NCI-H2029 (cell line): ENCODE data around the gene GRM4.
"Not testable (repeated sequence)": the region's sequence is repeated elsewhere in the genome, so short reads cannot be mapped to it uniquely, and the experiment has no call there.

Source experiments
- DNase-seq: peaks from one replicate; lab custom pipeline; 2025; lab: John Stamatoyannopoulos, UW

GRM4 gene

GRCh38 chr6:34146021-34146782 is at the start of gene GRM4:
Gene GRM4 (minus strand): TSS chr6:34146087. CDS start chr6:34133496, 12,591 bp downstream.
- no peak for DNase-seq

DNA sequence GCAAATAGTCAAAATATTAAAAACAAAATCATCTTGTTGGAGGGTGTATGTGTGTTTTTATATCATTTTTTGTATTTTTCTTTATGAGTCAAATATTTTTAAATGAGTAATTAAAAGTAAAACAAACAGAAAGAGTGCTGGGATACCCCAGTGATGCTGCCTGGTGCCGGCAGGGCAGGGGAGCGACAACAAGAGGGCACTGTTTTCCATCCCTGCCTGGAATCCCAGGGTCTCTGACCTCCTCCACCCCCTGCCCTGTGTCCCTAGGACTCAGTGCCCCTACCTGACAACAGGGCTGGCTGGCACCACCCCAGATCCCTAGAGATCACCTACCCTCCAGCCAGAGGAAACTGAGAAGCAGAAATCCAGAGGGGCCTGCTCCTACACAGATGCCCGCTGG is 48.9 kb upstream of the GRM4 start:
- DNase-seq = no peak

DNA sequence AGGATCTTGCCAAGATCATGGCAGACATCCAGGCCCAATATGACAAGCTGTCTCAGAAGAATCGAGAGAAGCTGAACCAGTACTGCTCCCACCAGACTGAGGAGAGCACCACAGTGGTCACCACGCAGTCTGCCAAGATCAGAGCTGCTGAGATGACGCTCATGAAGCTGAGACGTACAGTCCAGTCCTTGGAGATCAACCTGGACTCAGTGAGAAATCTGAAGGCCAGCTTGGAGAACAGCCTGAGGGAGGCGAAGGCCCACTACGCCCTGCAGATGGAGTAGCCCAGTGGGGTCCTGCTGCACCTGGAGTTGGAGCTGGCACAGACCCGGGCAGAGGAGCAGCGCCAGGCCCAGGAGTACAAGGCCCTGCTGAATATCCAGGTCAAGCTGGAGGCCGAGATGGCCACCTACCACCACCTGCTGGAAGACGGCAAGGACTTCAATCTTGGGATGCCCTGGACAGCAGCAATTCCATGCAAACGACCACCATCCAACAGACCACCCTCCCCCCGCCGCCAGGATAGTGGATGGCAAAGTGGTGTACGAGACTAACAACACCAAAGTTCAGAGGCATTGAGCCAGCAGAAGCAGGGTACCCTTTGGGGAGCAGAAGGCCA is 44.7 kb upstream of the GRM4 start:
- DNase-seq = no peak

DNA sequence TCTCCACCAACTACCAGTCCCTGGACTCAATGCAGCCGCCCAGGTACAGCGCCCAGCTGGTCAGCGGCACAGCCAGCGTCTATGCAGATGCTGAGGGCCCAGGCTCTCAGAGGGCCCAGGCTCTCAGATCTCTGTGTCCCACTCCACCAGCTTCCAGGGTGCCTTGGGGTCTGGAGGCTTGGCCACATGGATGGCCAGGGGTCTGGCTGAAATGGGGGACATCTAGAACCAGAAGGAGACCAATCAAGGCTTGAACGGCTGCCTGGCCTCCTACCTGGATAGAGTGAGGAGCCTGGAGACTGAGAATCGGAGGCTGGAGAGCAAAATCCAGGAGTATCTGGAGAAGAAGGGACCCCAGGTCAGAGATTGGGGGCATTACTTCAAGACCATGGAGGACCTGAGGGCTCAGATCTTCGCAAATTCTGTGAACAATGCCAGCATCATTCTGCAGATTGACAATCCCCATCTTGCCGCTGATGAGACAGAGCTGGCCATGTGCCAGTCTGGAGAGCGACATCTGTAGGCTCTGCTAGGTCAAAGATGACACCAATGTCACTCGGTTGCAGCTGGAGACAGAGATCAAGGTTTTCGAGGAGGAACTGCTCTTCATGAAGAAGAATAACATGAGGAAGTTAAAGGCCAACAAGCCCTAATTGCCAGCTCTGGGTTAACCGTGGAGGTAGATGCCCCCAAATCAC is 44.1 kb upstream of the GRM4 start:
- no peak for DNase-seq

GRCh38 chr6:34184726-34185125 is 38.8 kb upstream of the GRM4 start:
- DNase-seq = not testable (repeated sequence)

DNA sequence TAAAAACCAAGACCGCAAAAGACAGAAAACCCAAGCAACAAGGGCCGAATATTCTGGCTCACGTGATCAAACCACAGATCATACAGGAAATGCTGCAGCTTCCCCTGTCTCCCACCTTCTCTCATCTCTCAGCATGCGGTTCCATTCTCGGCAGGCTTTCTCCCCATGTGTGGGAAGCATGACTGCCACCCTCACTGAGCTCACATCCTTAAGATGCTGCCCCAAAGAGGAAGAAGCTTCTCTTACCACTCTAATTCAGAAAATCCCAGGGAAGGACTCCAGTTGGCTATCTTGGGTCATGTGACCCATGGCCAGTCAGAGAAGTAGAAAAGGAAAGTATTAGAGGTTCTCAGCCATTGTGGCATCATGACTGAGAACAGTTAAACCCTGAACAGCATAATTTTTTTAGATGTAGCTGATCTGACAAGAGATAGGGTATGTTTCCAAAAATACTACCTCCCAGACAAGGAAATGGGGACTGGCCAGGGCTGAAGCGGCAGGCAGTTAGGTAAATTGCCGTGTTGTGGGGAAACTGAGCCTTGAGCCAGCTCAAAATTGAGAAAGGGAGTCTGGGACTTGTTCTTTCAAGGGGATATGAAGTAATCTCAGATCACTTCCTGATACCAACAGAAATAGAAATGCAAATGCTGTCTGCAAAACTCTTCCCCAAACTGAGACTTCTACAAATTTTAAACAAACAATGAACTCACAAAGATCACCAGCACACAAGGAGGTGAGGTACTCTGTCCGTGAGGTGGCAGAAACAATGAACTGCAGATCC is 37.1 kb upstream of the GRM4 start:
- DNase-seq = no peak

GRCh38 chr6:34181908-34182307 is 36.0 kb upstream of the GRM4 start:
- DNase-seq = no peak

- no peak for DNase-seq
These were observed 33.3 kb upstream of the GRM4 start for GRCh38 chr6:34179106-34179720.

DNA sequence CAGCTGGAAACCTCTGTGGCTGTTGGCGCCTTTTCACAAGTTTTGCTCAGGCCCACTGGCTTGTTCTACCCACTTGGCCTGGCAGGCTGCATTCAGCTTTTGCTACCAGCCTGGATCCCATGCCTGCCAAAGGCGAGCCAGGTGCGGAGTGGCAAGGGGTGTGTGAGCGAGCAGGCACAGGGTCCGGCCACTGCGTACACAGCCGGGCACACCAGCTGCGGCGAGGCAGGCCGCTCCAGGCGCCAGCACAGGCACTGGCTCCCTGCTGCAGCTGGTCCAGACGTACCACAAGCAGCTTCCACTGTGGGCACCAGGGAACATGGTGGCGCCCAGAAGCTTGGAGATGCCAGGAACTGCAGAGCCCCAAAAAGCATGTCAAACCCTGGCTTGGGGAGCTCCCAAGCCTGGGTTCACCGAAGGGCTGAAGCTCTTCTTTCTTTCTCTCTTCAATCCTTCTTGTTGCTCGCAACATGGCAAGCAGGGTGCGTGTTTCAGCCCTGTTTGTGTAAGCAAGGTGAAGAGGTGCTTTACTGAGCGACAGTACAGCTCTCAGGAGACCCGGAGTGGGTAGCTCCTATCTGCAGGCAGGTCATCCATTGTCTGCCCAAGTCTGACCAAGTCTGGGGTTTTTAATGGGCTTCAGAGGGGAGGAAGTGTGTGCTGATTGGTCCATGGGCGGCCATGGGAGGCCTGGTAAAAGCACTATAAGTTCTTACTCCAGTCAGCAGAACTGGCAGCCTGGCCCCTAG is 32.6 kb upstream of the GRM4 start:
- DNase-seq = peak; percentile 36

- no peak for DNase-seq
These were observed 31.3 kb upstream of the GRM4 start for GRCh38 chr6:34177181-34177591.

DNA sequence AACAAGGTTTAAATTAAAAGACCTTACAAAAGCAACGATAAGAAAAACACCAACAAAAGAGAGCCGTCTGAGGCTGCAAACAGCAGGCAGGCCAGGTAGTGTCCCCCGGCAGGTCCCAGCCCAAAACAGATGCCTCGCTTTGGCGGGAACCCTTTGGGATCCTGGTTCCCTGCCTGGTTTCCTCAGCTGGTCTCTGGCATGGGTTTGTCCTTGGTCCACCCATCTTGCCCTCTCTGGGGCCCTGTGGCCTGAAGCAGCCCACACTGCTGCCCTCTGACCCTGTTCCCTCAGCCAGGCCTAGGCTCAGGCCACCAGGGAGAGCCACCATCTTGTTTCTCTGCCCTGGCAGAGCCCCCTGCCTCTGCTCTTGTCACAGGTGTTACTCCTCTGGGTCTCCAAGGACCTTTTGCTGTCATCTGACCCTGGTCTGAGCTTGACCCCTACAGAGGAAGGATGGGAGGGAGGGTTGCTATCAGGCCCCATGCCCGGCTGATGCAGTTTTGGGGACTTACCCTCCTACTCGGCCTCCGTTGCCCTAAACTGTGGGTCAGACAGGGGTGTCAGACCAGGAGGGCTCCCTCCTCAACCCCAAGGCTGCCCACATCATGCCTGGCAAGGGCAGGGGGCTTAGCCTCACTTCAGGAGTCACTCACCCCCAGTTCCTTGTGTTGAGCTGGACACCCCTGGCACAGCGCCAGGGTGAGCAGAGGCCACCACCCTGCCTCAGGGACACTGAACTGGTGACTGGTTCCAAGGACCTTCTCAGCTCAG is 30.6 kb upstream of the GRM4 start:
- no peak for DNase-seq

DNA sequence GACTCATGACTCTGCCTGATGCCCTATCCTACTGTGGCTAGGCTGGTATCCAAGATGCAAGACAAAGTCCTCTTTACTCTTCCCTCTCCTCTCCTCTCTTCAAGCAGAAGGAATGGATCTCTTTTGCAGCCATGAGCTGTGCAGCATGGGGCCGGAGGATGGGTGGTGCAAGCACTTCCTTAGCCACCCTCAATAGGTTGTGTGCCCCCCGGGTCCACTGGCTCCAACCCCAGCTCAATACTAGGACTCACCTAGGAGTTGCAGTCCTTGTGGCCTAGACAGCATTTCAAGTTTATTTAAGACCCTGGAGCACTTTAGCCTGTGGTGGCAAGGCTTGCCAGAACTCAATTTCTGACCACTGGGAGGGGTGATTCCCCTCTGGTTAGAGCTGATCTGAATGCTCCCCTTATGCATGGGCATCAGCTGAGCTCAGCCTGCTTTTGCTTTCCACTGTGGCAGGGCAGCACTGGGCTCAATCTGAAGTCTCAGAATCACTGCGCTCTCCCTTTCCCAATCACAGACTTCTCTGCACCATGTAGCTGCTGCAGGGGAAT is 29.0 kb upstream of the GRM4 start:
- no peak for DNase-seq

DNA sequence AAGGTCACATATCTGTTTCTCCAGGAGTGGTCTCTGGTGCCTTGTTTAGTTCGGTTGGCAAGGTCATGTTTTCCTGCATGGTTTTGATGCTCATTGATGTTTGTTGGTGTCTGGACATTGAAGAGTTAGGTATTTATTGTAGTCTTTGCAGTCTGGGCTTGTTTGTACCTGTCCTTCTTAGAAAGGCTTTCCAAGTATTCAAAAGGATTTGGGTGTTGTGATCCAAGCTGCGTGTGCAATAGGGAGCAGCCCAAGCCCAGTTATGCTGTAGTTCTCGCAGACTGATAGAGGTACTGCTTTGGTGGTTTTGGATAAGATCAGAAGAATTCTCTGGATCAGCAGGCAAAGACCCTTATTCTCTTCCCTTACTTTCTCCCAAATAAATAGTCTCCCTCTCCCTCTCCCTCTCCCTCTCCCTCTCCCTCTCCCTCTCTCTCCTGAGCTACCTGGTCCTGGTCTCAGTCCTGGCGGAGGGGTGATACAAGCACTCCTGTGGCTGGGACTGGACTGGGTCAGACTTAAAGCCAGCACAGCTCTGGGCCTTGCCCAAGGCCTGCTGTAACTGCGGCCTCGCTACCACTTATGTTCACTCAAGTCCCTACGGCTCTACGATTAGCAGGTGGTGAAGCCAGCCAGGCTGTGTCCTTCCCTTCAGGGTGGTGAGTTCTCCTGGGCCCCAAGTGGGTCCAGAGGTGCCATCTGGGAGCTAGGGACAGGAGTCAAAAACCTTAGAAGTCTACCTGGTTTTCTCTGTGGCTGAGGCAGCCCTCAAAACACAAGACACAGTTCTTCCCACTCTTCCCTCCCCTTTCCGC is 27.3 kb upstream of the GRM4 start:
- no peak for DNase-seq

- no peak for DNase-seq
These were observed 24.5 kb upstream of the GRM4 start for GRCh38 chr6:34170346-34170745.

- DNase-seq = no peak
These were observed 24.0 kb upstream of the GRM4 start for GRCh38 chr6:34169897-34170296.

DNA sequence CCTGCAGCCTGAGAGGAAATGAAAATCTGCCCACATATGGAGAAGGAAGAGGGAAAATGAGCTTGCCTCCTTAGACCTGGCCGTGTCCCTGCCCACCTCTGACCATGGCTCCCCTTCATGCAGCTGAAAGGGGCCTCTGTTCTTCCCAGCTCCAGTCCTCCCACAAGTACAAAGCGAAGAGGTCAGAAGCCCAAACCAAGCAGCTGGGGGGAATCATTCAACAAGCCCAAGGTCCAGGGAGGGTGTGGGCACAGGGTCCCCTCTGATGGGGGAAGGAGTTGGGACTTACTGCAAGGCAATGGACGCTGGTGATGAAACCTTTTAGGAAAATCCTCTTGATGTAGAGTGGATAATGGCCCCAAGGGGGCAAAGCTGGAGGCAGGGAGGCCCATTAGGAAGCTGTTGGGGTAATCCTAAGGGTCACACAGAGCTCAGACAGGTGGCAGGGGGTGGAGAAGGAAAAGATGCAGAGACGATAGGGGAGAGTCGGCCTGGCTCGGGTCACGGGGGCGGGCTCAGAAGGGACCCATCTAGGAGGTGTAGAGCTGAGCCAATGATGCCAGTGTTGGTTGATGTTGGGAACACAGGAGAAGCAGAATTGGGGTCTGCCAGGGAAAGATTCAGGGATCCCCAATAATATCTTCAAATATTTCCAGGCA is 16.1 kb upstream of the GRM4 start:
- no peak for DNase-seq

- no peak for DNase-seq
These were observed 14.0 kb upstream of the GRM4 start for GRCh38 chr6:34159844-34160243.

DNA sequence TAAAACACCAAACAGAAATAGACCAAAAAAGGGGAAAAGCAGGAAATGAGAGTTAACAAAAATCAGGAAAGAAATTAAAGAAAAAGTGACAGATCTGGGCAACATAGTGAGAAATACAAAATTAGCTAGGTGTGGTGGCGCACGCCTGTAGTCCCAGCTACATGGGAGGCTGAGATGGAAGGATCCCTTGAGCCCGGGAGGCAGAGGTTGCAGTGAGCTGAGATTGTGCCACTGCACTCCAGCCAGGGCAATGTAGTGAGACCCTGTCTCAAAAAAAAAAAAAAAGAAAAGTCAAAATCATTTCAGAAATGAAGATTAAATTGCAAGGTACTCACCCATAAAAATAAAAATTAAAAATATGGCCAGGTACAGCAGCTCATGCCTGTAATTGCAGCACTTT is 13.0 kb upstream of the GRM4 start:
- DNase-seq = no peak

DNA sequence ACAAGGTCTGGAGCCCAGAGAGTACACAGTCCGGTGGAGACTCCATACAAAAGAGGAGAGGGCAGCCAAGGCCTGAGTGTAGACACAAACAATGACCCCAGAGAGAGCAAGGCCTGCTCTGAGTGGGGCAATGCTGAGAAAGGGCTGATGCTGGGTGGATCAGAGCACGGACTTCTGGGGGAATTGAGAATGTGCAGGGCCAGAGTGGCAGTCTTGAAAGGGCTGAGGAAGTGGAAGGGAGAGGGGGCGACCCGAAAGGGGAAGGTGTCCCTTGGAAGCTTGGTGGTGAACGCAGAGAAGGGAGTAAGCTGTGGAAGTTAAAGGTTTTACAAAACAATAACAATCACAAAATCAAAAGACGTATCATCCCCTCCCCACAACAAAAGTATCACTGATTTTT is 12.0 kb upstream of the GRM4 start:
- no peak for DNase-seq
